Fibroblast of lung (primary cell): ENCODE data around the gene CTNND2.

Experiments used
- EZH2 ChIP-seq: IDR thresholded peaks from 2 replicates; pipeline ENCODE4 v1.5.1; 2012; ENCODE audit warnings: low read length, control low read depth, mild to moderate bottlenecking; ENCODE audit errors: missing control alignments
- TF ChIP-seq, protein P1 (sequence below), 2 donors: IDR thresholded peaks in 1 of 2; conservative IDR thresholded peaks in 1 of 2; 1 replicate in 1 of 2; 2 replicates in 1 of 2; pipeline ENCODE4 v1.5.1; 2011 to 2012; ENCODE audit warnings: low read length in 2 of 2, control low read depth in 1 of 2, inconsistent platforms in 1 of 2, low read depth in 1 of 2, mild to moderate bottlenecking in 1 of 2

DNA sequence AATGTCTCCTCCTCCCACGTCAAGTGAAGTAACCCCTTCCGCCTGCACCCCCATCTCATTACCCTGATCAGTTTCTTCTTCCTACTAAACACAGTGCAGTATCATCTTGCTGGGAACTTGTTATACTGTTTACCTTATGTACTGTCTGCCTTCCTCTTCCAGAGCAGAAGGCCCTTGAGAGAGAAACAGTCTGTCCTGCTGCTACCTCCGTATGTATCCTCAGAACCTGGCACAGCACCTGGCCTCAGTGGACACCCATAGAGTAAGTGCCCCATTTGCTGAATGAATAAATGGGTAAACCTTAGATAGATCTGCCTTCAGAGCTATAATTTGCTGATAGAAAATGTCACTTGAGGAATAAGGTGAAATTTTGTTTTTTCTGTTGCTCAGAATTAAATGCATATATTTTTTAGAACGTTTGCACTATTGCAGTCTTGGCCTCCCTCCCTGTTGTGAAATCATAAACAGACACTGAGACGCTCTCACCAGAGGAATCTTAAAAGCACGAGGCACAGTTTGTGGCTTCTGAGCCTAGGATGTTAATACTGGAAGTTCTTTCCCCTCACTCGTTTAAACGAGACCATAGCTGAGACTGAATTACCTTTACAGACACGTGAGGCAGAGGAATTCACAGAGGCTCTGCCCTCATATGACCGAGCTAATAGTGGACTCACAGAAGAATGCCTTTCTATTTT lies 920.1 kb downstream of the CTNND2 start:
- TF ChIP-seq, protein P1, sequence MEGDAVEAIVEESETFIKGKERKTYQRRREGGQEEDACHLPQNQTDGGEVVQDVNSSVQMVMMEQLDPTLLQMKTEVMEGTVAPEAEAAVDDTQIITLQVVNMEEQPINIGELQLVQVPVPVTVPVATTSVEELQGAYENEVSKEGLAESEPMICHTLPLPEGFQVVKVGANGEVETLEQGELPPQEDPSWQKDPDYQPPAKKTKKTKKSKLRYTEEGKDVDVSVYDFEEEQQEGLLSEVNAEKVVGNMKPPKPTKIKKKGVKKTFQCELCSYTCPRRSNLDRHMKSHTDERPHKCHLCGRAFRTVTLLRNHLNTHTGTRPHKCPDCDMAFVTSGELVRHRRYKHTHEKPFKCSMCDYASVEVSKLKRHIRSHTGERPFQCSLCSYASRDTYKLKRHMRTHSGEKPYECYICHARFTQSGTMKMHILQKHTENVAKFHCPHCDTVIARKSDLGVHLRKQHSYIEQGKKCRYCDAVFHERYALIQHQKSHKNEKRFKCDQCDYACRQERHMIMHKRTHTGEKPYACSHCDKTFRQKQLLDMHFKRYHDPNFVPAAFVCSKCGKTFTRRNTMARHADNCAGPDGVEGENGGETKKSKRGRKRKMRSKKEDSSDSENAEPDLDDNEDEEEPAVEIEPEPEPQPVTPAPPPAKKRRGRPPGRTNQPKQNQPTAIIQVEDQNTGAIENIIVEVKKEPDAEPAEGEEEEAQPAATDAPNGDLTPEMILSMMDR (conservative IDR thresholded peaks at IDR 0.05 in 1 of 2, IDR thresholded peaks at IDR 0.05 in 1 of 2; ENCODE audit: low read depth in 1 of 2, low read length in 2 of 2), result no peak
- TF ChIP-seq EZH2, result no peak
